ENCODE results near the gene TWF2.

Gene TWF2

DNA sequence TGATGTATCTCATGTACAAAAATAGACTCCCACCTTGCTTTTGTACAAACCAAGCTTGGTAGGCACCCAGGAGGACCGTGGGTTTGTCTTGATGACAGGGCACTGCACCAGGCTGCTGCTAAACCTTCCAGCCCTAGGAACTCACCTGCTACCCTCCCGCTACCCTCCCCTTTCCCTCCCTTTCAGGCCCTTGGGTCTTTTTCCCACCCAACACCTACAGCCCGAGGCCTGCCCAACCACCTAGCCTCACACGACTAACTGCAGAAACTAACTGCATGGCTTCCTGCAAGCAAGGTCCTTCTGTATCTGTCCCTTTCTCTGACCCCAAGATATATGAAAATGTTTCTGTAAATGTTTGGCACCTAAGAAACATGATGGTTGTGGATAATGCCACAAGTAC lies 17.7 kb upstream of the TWF2 start:
- DNase-seq, result no peak

DNA sequence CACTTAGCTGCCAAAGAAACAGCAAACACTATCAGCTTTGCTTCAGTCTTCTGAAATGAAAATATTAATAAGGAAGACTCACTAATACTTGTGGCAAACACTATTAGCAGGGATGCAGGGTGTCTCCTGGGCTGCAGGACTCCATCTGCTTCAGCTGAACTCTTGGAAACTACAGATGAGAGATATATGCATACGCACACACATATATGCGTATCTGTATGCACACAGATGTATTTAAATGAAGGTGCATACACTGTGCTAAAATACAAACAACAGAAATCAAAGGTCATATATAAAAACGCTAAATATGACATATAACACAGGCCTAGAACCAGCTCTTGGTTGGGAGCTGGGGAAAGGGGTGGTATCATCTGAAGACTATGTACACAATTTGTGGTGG lies 17.2 kb upstream of the TWF2 start:
- DNase-seq, result no peak

DNA sequence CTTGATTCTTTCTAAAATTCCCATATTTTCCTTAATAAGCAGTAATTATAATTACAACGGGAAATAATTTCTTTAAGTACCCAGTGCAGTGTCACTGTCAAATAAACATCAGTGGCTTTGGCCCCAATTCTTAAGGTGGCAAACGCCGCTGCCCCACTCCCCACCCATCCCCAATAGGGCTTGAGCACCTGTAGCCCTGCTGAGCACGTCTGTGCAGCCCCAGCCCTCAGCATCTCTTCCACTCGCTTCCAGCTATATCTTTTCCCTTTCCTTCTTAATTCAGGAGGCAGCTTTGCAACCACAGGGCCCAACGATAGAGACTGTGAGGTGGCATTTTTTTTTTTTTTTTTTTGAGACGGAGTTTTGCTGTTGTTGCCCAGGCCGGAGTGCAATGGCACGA lies 15.7 kb upstream of the TWF2 start:
- no peak for DNase-seq

DNA sequence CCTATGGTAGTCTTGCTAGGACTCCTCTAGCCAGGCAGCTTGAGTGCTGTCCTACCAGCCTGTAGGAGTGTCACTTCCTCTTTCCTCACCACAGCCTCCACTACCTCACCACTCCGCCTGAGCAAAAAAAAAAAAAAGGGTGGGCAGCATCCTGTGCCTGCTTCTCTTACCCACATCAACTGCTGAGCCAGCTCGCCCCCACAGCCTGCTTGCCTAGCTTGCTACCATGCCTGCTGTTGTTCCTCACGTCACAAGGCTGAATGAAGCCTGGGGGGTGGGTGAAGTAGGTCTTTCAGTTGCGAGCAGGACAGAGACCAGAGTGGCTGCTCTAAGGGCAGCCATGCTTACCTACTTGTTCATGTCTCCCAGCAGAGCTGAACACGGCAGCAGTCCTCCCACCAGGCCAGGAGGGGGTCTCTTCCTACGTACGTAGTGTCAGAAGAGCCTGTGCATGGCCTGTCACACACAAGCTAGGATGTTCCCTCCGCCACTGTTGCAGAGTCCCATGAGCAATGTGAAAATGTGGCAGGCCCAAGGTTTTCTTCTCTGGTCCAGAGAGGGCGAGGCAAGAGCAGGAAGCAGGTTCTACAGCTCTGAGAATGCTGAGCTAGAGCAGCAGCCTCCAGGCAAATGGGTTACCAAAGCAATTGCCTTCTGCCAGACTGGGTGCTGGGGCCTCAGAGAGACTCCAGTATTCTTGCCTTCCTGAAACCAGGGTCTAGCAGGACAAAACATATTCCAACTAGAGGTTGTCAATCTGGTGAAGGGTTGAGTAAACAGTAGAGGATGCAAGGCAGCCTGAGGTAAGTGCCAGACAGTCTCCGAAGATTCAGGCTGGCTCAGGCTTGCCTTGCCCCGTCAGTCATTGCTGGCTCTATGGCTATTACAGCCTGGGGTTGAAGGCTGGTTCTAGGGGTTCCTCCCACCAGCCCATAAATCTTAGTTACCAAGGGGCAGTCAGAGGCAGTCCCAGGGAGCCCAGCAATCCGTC lies 14.7 kb upstream of the TWF2 start:
- no peak for DNase-seq

DNA sequence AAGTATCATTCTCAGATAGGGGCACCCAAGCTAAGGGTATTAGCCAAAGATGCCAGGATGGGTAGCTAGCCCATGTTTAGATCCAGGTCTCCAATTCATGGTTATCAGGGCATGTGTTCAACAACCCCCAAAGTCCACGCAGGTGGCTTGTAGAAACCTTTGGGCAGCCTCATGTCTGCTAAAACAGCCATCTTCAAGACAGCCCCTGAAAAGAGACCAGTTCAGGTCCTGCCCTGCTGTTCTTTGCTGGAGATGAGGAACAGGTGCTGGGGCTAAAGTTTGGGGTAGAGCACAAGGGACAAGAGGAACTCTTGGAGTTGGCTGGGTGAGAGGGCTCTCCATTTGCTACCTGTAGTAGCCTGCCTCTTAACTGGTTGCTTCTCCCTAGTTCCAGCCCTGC lies 11.2 kb upstream of the TWF2 start:
- DNase-seq, result no peak

DNA sequence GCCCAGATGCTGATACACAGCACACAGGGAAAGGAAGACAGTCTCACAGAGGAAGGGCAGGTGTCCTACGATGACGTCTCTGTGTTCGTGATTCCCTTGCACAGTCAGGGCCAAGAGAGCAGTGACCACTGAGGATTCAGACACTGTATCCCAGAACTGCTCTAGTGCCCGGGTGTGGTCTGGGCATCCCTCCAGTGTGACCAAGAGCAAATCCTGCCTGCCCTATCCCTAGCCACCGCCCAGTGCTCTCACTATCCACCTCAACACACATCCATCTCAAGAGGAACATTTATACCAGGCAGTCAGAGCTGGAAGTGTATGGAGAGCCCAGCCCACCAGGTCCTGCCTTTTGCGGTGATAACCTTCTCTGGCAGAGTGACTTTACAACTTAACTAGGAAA lies 10.7 kb upstream of the TWF2 start:
- no peak for DNase-seq

DNA sequence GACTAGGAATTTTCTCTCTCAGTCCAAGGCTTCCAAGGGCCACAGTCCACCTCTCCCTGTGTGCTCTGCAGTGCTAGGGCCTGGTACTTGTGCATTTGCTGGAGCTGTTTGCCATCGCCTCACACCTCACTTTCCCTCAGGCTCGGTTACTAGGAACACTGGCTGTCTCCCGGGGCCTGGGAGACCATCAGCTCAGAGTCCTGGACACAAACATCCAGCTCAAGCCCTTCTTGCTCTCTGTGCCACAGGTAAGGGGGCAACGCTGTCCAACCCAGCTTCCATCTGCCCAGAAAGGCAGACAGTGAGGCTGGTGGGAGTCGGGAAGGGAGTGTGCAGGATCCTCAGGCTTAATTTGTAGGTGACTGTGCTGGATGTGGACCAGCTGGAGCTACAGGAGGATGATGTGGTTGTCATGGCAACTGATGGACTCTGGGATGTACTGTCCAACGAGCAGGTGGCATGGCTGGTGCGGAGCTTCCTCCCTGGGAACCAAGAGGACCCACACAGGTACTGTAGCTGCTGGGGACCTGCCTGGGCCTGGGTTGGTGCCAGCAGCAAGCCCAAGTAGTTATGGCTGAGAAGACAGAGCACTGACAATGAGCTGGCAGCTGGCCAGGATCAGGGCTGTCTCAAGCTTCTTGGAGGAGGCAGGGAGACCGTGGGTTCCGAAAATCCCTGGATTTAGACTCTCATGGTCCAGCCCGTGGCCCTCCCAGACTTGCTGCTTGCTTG lies 10.0 kb upstream of the TWF2 start:
- peak; percentile 50 for DNase-seq

DNA sequence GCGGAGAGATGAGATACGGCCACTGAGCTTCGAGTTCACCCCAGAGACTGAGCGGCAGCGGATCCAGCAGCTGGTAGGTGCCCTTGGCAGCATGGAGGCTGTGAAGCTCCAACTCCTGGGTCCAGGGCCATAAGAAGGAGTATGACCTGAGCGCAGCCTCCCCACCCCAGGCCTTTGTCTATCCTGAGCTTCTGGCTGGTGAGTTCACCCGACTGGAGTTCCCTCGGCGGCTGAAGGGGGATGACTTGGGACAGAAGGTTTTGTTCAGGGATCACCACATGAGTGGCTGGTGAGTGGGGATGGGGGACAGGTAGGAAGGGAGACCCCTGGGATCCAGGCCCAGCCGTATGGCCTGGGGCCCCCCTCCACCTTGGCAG lies 9.2 kb upstream of the TWF2 start:
- DNase-seq, result no peak

DNA sequence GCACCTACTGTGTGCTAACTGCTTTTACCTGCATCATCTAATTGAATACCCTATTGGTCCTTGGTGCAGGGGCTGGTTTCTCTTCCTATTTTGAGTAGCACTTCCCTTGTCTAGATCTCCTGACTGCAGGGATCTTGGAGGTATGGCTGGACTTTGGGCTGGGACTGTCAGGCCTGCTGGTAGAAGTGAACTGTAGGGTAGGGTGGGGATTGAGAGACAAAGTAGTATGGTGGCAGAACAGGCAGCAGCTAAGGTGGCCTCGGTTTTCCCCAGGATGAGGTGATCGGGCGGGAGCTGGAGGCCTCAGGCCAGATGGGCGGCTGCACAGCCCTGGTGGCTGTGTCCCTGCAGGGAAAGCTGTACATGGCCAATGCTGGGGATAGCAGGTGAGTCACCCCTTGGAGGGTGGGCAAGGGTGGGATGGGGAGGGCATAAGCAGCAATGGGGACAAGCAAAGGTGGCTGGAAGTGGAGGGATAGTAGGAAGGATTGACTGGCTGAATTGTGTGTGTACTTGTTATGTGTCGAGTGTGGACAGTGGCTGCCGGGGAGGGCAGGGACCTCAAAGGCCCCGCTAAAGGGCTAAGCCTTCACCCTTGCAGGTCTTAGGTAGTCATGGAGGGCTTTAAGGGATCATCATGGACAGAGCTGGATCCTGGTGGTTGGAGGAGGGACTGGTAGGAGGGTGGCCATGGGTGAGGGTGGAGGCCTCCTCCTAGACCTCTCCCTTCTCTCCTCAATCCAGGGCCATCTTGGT lies 8.6 kb upstream of the TWF2 start:
- DNase-seq, result no peak

DNA sequence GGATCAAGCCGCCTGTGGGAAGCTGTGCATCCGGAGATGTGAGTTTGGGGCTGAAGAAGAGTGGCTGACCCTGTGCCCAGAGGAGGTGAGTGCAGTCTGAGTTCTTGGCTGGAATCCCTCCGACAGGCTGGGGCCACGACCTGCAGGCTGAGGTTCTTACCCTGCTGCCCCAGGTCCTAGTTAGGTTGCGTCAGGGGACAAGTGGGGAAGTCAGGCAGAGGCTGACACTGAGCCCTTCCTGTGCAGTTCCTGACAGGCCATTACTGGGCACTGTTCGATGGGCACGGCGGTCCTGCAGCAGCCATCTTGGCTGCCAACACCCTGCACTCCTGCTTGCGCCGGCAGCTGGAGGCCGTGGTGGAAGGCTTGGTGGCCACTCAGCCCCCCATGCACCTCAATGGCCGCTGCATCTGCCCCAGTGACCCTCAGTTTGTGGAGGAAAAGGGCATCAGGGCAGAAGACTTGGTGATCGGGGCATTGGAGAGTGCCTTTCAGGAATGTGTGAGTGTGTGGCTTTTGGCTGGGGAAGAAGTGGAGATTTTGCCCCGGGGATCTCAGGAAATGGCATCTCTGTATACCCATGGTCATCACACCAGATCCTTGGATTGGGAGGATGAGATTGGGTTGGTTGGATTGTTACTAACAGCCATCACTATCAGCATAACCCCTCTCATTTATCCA lies 7.9 kb upstream of the TWF2 start:
- no peak for DNase-seq

DNA sequence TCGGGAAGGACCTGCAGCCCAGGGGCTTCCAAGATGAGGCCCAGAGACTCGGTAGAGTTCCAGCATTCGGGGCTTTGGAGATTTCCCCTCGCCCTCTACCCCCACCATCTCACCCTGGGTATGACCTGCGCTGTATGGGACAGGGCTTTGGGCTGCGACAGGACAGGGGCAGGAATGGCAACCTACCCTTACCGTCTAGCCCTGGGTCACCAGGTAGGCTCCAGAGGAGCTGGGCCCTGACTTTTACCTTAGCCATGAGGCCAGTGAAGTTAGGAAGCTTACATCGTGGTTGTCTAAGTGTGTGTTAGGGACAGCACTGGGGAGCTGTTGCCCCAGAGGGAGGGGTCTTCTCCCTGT lies 7.3 kb upstream of the TWF2 start:
- DNase-seq, result no peak

DNA sequence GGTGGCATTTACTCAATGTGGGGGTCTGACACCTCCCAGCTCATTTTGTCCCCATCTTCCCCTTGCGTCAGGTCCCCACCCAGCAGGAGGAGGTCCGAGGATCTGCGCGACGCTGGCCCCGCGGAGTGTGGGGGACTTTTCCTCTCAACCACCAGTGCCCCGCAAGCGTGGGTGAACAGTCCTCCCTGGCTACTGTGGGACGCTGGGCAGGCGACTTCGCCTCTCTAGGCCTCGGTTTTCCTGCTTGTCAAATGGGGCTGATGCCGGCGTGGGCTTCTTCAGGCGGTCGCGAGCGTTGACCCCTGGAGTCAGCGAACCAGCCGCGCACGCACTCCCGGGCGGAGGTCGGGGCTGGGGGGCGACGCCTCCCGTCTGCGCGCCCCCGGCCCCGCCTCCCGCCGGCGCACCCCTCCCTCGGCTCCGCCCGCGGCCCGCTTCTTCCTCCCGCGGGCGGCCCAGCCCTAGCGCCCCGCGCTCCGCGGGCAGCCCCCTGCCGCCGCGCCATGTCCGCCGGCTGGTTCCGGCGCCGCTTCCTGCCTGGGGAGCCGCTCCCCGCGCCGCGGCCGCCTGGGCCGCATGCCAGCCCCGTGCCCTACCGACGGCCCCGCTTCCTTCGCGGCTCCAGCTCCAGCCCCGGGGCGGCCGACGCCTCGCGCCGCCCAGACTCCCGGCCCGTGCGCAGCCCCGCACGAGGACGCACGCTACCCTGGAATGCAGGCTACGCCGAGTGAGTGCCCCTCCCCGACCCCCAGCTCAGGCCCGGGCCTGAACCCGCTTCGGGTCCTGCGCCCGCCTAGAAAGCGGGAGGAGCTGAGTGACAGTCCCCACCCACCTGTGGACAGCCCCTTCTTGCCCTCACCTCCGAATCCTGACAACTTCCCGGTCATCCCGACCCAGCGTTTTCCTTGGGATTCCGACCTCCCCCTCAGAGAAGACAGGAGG lies 6.6 kb upstream of the TWF2 start, which contains the start of gene PPM1M:
PPM1M (plus strand) TSS at position 438 of the 942 bp plus-strand sequence; CDS start at position 504, 66 bp downstream.
- peak; percentile 36 for DNase-seq

DNA sequence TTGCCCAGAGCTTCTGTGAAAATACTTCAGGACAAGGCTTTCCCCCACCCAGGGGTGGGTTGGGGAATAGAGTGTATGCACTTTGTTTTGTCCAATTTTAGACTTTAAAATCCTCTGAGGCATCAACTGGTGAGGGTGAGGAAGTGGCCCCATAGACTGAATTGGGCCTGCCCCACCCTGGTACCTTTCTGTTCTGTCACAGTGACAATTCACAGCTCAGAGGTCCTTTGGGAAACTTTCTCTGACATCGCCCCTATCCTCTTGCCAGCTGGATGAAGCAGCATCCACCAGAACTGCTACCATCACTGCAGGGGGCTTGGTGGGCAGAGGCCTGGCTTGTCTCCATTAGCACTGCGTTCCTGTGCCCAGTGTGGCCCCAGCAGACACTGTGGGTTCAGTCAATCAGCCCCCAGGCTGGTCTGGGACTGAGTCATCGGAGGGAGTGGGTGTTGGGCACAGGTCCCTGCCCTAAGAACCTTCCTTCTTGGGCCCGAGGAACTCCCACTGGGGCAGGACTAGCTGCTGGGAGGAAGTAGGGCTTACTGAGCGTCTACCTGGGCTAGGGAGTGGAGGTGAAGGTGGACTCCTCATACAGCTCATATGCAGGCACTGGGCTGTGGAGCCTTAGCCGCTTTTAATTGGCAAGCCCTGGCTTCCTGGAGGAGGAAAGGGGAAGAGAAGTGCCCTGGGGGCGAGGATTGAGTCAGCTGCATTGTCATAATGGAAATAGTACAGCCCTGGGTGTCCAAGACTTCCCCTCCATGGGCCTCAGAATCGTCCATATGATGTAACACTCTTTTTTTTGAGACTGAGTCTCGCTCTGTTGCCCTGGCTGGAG lies 5.1 kb upstream of the TWF2 start:
- DNase-seq, result no peak

DNA sequence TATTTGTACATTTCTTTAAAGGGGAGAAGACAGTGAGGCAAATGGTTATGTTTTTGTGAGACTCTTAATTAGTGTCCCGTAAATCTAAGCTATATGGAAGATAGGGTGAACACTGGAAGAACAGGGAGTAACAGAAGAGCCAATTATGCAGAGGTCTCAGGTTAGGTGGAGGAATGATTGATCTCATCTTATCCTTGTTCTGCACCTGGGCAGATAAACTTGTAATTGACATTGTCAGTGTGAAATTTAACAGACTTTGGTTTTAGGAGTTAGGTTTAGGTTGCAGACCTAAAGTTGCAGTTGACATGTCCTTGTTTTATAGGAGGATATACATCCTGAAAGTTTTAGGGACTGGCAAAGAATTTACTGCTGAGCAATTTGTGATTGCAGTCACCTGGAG lies 3.1 kb upstream of the TWF2 start:
- peak; percentile 8 for DNase-seq

DNA sequence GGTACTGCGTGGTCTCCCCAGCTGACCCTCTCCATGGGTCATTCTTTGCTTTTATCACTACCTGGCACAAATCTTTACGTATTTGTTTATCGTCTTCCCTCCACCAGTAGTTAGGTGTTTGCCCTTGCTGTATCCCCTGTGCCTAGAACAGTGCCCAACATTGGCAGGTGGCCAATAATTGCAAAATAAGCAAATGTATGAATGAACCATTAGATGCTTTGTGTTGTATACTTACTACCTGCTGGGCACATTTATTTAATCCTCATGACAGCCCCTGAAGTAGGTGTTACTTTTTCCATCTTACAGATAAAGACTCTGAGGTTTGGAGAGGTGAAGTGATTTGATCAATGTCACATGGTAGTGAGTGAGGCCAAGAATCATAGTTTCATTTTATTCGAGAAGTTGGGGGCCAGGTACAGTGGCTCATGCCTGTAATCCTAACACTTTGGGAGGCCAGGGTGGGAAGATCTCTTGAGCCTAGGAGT lies 2.0 kb upstream of the TWF2 start:
- DNase-seq, result no peak

DNA sequence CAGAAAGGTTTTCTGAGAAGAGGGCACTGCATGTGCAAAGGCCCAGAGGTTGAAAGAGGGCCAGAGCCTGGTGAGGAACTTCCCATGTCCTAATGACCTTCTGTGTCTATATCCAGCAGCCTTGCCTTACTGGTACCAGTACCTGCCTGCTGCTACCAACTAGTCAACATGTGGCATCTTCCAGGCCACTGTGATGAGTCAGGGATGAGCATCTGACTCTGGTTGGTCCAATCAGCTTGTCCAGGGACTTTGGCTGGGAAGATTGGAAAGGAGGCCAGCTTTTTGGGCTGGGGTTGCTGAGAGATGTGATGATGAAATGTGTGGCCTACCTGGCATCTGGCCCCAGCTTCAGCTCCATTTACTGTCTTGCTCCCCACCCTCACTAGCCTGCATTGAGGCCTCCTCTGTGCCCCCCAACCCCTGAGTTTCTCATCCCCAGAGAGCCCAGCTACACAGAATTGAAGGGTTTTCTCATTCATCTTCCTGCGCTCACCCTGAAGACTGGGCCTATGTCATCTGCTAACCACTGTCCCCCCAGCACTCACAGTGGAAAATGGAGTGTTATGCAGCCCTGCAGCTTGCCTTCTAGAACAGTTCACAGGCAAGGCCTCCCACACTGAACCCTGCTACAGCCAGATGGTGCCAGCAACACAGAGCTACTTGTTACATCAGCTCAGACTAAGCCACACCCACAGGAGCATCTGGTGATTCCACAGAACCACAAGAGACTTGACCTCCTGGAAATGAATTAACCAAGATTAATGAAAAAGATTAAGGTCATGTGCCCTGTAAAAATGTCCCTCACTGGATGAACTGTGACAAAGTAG lies 1.3 kb upstream of the TWF2 start:
- DNase-seq, result peak; percentile 99

DNA sequence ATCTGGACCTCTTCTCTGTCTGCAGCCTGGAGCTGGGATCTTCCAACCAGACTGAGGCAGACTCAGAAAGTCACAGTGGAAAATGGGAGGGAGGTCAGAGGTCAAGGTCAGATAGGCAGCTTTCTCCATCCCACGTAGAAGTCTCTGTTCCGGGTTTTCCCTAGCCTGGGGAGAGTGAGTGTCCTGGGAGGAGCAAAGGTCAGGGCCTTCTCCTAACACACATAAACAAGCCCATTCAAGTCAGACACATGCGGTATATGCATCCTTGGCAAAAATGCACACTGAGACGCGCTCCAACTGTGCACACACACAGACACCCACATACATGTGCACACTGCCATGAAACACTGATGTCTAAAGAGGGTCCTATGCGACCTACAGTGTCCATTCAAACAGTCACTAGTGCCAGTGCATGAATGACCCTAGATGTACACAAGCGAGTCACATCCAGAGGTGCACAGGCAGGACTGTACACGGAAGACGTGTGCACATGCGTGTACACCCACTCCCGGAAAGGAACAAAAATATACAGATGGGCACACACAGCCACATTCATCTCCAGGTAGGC lies 681 bp downstream of the TWF2 start:
- DNase-seq, result no peak

DNA sequence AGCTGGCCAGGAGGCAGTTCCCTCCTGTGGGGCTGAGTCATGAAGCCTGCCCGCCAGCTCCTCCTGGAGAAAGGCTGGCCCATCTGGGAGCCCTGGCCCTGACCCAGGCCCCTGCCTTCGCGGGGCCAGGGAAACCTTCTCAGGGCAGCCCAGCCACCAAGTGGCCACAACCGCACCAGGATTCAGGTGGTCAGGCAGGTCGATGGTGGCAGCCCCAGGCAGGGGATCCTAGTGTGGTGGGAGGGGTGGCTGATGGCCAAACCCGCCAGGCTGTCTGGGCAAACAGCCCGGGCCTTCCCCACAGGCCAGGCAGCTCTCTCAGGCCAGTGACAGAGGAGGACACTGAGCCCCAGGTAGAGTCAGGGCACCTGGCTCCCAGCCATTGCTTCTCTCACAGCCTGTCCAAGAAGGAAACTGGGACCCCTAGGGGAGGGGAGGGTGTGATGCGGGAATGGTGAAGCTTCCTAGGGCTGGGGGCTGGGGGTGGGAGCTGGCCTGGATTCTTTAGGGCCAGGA lies 1.2 kb downstream of the TWF2 start:
- peak; percentile 13 for DNase-seq
